ENCODE results near the gene ANTKMT.

- TF ChIP-seq EZH2phosphoT487 (IDR thresholded peaks at IDR 0.05; ENCODE audit: borderline replicate concordance) (no peak), CTCF (conservative IDR thresholded peaks at IDR 0.05; ENCODE audit: low read length) (no peak)
Observed at GRCh38 chr16:704047-704446, 16.9 kb upstream of the ANTKMT start.
